ENCODE data around the gene DGKH. TPM values are rescaled to one million over a fixed set of nuclear protein-coding genes. Genes with fewer than 3 reads are reported as not detected.

The DGKH gene
- total RNA-seq, 1 experiment from 2014 or later, result 5.2 TPM

GRCh38 chr13:42129033-42129432, 80.6 kb downstream of the DGKH start:
- H3K4me1 Mint-ChIP-seq (ENCODE audit: low read depth, unreplicated experiment), result no peaks in the 10 kb centered on the region
- Histone ChIP-seq H3K4me3 (ENCODE audit: low read depth, low read length) (no peak overlapping the region), H3K27me3 (replicated peaks; ENCODE audit: control insufficient read depth, insufficient read depth, low read length) (no peaks in the 10 kb centered on the region), H3K9me3 (no peaks in the 10 kb centered on the region), H3K36me3 (ENCODE audit: control insufficient read depth, insufficient read depth, low read length) (no peaks in the 10 kb centered on the region), H3K4me1 (no peaks in the 10 kb centered on the region)
- ChIA-PET POLR2A (no interaction called here), CTCF (no interaction called here)
- H3K27ac Mint-ChIP-seq (ENCODE audit: unreplicated experiment), result no peak overlapping the region
- H3K9me3 Mint-ChIP-seq (ENCODE audit: unreplicated experiment), result no peaks in the 10 kb centered on the region
- no peaks in the 10 kb centered on the region for H3K27me3 Mint-ChIP-seq (ENCODE audit: insufficient read depth, unreplicated experiment)
- no peak for TF ChIP-seq CTCF (IDR thresholded peaks at IDR 0.05; ENCODE audit: insufficient read depth in 1 of 2, low read depth in 1 of 2, low read length in 1 of 2, severe bottlenecking in 1 of 2, unreplicated experiment in 1 of 2)
- no peak overlapping the region for H3K4me3 Mint-ChIP-seq (ENCODE audit: unreplicated experiment)
- no peak for DNase-seq
- no TSS peak for BruUV-seq (replicated peaks)
- no peaks in the 10 kb centered on the region for H3K36me3 Mint-ChIP-seq (ENCODE audit: insufficient read depth, unreplicated experiment)
- intact Hi-C loops (cut with micrococcal nuclease; ENCODE audit: unreplicated experiment), result no loop called here

- Mint-ChIP-seq H3K36me3 (ENCODE audit: insufficient read depth, unreplicated experiment) (no peaks in the 10 kb centered on the region), H3K27me3 (ENCODE audit: insufficient read depth, unreplicated experiment) (no peaks in the 10 kb centered on the region), H3K9me3 (ENCODE audit: unreplicated experiment) (no peaks in the 10 kb centered on the region), H3K27ac (ENCODE audit: unreplicated experiment) (no peak overlapping the region), H3K4me3 (ENCODE audit: unreplicated experiment) (no peak overlapping the region), H3K4me1 (ENCODE audit: low read depth, unreplicated experiment) (no peaks in the 10 kb centered on the region)
- no peak for DNase-seq
- no peak for TF ChIP-seq CTCF (IDR thresholded peaks at IDR 0.05; ENCODE audit: insufficient read depth in 1 of 2, low read depth in 1 of 2, low read length in 1 of 2, severe bottlenecking in 1 of 2, unreplicated experiment in 1 of 2)
- Histone ChIP-seq H3K27me3 (replicated peaks; ENCODE audit: control insufficient read depth, insufficient read depth, low read length) (no peaks in the 10 kb centered on the region), H3K36me3 (ENCODE audit: control insufficient read depth, insufficient read depth, low read length) (no peaks in the 10 kb centered on the region), H3K9me3 (no peaks in the 10 kb centered on the region), H3K4me3 (ENCODE audit: low read depth, low read length) (no peak overlapping the region), H3K4me1 (peaks cover 5% of the 10 kb centered on the region)
- BruUV-seq (replicated peaks), result no TSS peak
- intact Hi-C loops (cut with micrococcal nuclease; ENCODE audit: unreplicated experiment), result no loop called here
- ChIA-PET POLR2A (no interaction called here), CTCF (no interaction called here)
Observed at GRCh38 chr13:42136518-42136917, 88.1 kb downstream of the DGKH start.

GRCh38 chr13:42137856-42138537, 89.5 kb downstream of the DGKH start:
- POLR2A ChIA-PET, result interaction anchor here (0.6 to 0.7 kb wide), 2 partner anchors 115 to 802 kb away, joined by 3 read pairs; no protein-coding TSS in a partner anchor
- no peak overlapping the region for H3K27ac Mint-ChIP-seq (ENCODE audit: unreplicated experiment)
- Histone ChIP-seq H3K4me3 (ENCODE audit: low read depth, low read length) (no peak overlapping the region), H3K9me3 (no peaks in the 10 kb centered on the region), H3K4me1 (peaks cover 5% of the 10 kb centered on the region), H3K36me3 (ENCODE audit: control insufficient read depth, insufficient read depth, low read length) (no peaks in the 10 kb centered on the region), H3K27me3 (replicated peaks; ENCODE audit: control insufficient read depth, insufficient read depth, low read length) (no peaks in the 10 kb centered on the region)
- H3K9me3 Mint-ChIP-seq (ENCODE audit: unreplicated experiment), result no peaks in the 10 kb centered on the region
- H3K27me3 Mint-ChIP-seq (ENCODE audit: insufficient read depth, unreplicated experiment), result no peaks in the 10 kb centered on the region
- no peak for DNase-seq
- no peaks in the 10 kb centered on the region for H3K36me3 Mint-ChIP-seq (ENCODE audit: insufficient read depth, unreplicated experiment)
- intact Hi-C loops (cut with micrococcal nuclease; ENCODE audit: unreplicated experiment), result no loop called here
- no TSS peak for BruUV-seq (replicated peaks)
- CTCF ChIA-PET, result no interaction called here
- no peak for TF ChIP-seq CTCF (IDR thresholded peaks at IDR 0.05; ENCODE audit: insufficient read depth in 1 of 2, low read depth in 1 of 2, low read length in 1 of 2, severe bottlenecking in 1 of 2, unreplicated experiment in 1 of 2)
- H3K4me1 Mint-ChIP-seq (ENCODE audit: low read depth, unreplicated experiment), result no peaks in the 10 kb centered on the region
- no peak overlapping the region for H3K4me3 Mint-ChIP-seq (ENCODE audit: unreplicated experiment)
